AG04449 (cell line): ENCODE data around the gene OR2A2.

Source experiments
- CTCF ChIA-PET: fragments of 350-600 bp; formaldehyde crosslinking; extraction: SDS; loops from one replicate; lab custom pipeline; 2021; ENCODE audit warnings: antibody characterized with exemption; lab: Yijun Ruan, JAX
- POLR2A ChIA-PET: fragments of 400-600, 350-600 bp; formaldehyde crosslinking; extraction: SDS; loops from one replicate; lab custom pipeline; 2020; ENCODE audit warnings: antibody characterized with exemption, inconsistent platforms; lab: Yijun Ruan, JAX
- DNase-seq: peaks from one replicate; pipeline ENCODE4 v3.0.0-alpha.2; 2010; ENCODE audit warnings: low read depth, low spot score
- H3K4me3 ChIP-seq: 2 replicates; pipeline ENCODE4 v1.5.1; 2011; ENCODE audit warnings: low read depth, mild to moderate bottlenecking, control low read depth, low read length
- TF ChIP-seq, protein P1 (sequence below): IDR thresholded peaks from one replicate; pipeline ENCODE4 v1.5.1; 2011; ENCODE audit warnings: mild to moderate bottlenecking, moderate library complexity, low read length, control low read depth, inconsistent platforms; ENCODE audit not compliant: insufficient read depth; ENCODE audit errors: missing control alignments

The OR2A2 gene

DNA sequence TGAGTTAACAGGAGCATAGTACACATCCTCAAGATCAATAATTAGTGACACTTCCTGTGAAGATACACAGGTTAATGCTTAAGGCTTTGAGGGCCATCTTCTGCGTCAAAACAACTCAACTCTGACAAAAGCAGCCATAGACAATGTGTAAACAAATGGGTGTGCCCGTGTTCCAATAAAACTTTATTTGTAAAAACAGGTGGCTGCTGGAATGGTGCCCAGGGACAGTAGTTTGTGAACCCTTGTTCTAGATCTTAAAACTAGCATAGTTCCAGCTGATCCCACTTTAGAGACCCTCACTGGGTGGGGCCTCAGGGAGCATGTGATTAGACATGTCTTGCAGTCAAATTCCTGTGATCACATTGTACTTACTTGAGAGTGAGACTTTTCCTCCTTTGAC lies 21.3 kb downstream of the OR2A2 start:
- DNase-seq = no peak
- TF ChIP-seq, protein P1, sequence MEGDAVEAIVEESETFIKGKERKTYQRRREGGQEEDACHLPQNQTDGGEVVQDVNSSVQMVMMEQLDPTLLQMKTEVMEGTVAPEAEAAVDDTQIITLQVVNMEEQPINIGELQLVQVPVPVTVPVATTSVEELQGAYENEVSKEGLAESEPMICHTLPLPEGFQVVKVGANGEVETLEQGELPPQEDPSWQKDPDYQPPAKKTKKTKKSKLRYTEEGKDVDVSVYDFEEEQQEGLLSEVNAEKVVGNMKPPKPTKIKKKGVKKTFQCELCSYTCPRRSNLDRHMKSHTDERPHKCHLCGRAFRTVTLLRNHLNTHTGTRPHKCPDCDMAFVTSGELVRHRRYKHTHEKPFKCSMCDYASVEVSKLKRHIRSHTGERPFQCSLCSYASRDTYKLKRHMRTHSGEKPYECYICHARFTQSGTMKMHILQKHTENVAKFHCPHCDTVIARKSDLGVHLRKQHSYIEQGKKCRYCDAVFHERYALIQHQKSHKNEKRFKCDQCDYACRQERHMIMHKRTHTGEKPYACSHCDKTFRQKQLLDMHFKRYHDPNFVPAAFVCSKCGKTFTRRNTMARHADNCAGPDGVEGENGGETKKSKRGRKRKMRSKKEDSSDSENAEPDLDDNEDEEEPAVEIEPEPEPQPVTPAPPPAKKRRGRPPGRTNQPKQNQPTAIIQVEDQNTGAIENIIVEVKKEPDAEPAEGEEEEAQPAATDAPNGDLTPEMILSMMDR = no peak
- ChIA-PET CTCF (no interaction called here), POLR2A (no interaction called here)
- no peak overlapping the region for H3K4me3 ChIP-seq

DNA sequence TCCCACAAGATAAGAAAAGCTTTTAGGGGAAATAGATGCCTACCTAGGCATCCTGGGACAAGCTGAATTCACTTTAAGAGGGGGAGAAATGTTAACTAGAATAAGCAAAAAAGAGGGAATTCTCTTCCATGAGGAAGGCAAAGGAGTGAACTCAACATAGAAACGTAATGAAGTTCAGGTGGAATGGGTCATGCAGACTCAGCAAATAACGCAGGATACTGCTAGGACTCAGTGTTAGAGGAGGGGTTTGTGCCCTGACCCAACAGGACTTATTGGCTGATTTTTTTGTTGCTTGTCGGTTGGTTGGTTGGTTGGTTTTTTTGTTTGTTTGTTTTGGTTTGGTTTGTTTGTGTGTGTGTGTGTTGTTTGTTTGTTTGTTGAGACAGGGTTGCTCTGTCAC lies 22.9 kb downstream of the OR2A2 start:
- ChIA-PET CTCF (no interaction called here), POLR2A (no interaction called here)
- H3K4me3 ChIP-seq = no peak overlapping the region
- TF ChIP-seq, protein P1 = no peak
- DNase-seq = no peak

DNA sequence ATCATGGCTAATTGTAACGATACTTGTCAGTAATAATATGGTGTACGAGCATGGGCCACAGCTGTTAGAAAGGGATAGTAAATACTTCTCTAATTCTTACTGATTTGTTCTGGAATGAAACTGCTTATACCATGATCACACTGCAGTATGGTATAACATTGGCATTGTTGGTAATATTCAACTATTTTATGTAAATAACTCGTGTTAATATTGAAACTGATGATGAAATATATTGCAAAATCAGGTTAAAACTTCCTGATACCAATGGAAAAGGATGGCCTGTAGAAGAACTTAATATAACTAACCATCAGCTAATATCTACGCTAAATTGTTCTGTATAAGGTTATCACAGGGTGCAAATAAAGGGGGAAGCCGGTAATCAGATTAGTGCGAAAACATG lies 23.9 kb downstream of the OR2A2 start:
- CTCF ChIA-PET = no interaction called here
- TF ChIP-seq, protein P1 = no peak

DNA sequence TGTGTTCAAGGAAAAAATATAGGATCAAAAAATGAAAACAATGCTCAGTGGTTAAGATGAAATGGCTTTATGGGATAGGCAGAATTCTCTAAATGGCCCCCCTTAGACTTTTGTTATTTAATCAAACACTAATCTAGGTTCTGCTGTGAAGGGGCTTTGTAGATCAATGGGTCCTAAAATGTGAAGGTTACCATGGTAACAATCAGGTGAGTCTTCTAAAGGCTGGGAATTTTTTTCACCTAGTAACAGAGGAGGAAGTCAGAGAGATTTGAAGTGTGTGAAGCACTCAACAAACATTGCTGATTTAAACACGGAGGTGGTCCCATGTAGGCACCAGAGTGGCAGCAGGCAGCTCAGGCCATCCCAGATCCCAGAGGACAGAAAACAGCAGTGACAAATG lies 24.7 kb downstream of the OR2A2 start:
- POLR2A ChIA-PET = no interaction called here
- CTCF ChIA-PET = no interaction called here
- TF ChIP-seq, protein P1 = no peak
- no peak overlapping the region for H3K4me3 ChIP-seq
- no peak for DNase-seq

More for the DNA sequence above, 23.9 kb downstream of the OR2A2 start:
- POLR2A ChIA-PET = no interaction called here
- no peak overlapping the region for H3K4me3 ChIP-seq
- no peak for DNase-seq

DNA sequence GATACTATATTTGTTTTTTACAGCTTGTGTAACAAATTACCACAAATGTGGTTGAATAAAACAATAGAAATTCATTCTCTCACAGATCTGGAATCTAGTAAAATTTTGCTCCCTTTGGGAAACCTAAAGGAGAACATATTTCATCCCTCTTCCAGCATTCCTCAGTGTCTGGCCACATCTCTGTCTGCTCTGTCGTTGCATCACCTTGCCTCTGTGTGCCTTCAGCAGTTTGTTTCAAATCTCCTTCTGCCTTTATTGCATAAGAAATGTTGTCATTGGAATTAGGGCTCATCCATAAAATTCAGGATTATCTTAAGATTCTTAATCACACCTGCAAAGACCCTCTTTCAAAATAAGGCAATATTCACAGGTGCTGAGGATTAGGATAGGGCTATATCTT lies 28.1 kb downstream of the OR2A2 start:
- no peak overlapping the region for H3K4me3 ChIP-seq
- CTCF ChIA-PET = interaction anchor here (1.4 kb wide), 1 partner anchor 10 kb away, joined by 5 read pairs; no protein-coding TSS in a partner anchor
- TF ChIP-seq, protein P1 = no peak
- POLR2A ChIA-PET = no interaction called here
- DNase-seq = no peak

DNA sequence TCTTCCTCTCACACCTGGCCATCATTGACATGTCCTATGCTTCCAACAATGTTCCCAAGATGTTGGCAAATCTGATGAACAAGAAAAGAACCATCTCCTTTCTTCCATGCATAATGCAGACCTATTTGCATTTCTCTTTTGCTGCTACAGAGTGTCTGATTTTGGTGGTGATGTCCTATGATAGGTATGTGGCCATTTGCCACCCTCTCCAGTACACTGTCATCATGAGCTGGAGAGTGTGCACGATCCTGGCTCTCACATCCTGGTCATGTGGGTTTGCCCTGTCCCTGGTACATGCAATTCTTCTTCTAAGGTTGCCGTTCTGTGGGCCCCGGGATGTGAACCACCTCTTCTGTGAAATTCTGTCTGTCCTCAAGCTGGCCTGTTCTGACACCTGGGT lies 32.8 kb downstream of the OR2A2 start:
- ChIA-PET CTCF (interaction anchor here (1.6 kb wide), 1 partner anchor 14 kb away, joined by 5 read pairs; no protein-coding TSS in a partner anchor), POLR2A (no interaction called here)
- no peak for DNase-seq
- no peak overlapping the region for H3K4me3 ChIP-seq
- TF ChIP-seq, protein P1 = no peak
